22Rv1 (cell line): ENCODE results near the gene AICDA.
"Not testable (repeated sequence)": the region's sequence is repeated elsewhere in the genome, so short reads cannot be mapped to it uniquely, and the experiment has no call there.

Experiments used
- ZFX ChIP-seq: fragments of 450-650 bp; IDR thresholded peaks from 2 replicates; pipeline ENCODE4 v1.6.1; 2017; ENCODE audit warnings: antibody characterized with exemption, borderline replicate concordance
- TF ChIP-seq, protein P1 (sequence below): fragments of 450-650 bp; IDR thresholded peaks from 2 replicates; pipeline ENCODE4 v1.5.1; 2017; ENCODE audit warnings: mild to moderate bottlenecking

DNA sequence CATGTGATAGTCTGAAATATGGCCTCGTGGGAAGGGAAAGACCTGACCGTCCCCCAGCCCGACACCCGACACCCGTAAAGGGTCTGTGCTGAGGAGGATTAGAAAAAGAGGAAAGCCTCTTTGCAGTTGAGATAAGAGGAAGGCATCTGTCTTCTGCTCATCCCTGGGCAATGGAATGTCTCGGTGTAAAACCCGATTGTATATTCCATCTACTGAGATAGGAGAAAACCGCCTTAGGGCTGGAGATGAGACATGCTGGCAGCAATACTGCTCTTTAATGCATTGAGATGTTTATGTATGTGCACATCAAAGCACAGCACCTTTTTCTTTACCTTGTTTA lies 23.3 kb upstream of the AICDA start:
- TF ChIP-seq, protein P1, sequence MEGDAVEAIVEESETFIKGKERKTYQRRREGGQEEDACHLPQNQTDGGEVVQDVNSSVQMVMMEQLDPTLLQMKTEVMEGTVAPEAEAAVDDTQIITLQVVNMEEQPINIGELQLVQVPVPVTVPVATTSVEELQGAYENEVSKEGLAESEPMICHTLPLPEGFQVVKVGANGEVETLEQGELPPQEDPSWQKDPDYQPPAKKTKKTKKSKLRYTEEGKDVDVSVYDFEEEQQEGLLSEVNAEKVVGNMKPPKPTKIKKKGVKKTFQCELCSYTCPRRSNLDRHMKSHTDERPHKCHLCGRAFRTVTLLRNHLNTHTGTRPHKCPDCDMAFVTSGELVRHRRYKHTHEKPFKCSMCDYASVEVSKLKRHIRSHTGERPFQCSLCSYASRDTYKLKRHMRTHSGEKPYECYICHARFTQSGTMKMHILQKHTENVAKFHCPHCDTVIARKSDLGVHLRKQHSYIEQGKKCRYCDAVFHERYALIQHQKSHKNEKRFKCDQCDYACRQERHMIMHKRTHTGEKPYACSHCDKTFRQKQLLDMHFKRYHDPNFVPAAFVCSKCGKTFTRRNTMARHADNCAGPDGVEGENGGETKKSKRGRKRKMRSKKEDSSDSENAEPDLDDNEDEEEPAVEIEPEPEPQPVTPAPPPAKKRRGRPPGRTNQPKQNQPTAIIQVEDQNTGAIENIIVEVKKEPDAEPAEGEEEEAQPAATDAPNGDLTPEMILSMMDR = not testable (repeated sequence)
- not testable (repeated sequence) for TF ChIP-seq ZFX
